Stomach (tissue), 9 donors: Measurements from ENCODE around the gene SH3PXD2A. TPM values are rescaled to one million over a fixed set of nuclear protein-coding genes. Genes with fewer than 3 reads are reported as not detected.

Experiments
- DNase-seq, 2 donors: peaks; one replicate each; pipeline versions ENCODE4 v3.0.0 to v3.0.0-alpha.2; 2013 to 2019
- H3K27ac ChIP-seq, 5 donors: fragments of 200-600 bp in 4 of 5; sonication (generic) in 4 of 5; one replicate each; pipeline ENCODE4 v1.5.1; 2013 to 2019; ENCODE audit warnings: mild to moderate bottlenecking in 1 of 5, moderate library complexity in 1 of 5
- H3K27me3 ChIP-seq, 3 donors: fragments of 200-600 bp; sonication (generic); one replicate each; pipeline ENCODE4 v1.5.1; 2017 to 2019; ENCODE audit warnings: mixed run types in 1 of 3
- H3K36me3 ChIP-seq, 4 donors: fragments of 200-600 bp; sonication (generic); 1 replicate in 3 of 4; 2 replicates in 1 of 4; pipeline ENCODE4 v1.5.1; 2016 to 2019
- H3K4me1 ChIP-seq, 4 donors: fragments of 200-600 bp; sonication (generic); one replicate each; pipeline ENCODE4 v1.5.1; 2016 to 2019
- H3K4me3 ChIP-seq, 4 donors: fragments of 200-600 bp; sonication (generic) in 3 of 4; one replicate each; pipeline ENCODE4 v1.5.1; 2016 to 2019; ENCODE audit warnings: mild to moderate bottlenecking in 1 of 4
- H3K9me3 ChIP-seq, 4 donors: fragments of 200-600 bp; sonication (generic); one replicate each; pipeline ENCODE4 v1.5.1; 2016 to 2019
- CTCF ChIP-seq, 7 experiments: fragments of 450-650 bp in 4 of 7; fragments of 200-600 bp in 3 of 7; sonication (generic) in 3 of 7; IDR thresholded peaks; one replicate each; pipeline ENCODE4 v1.5.1; 2016 to 2019; ENCODE audit warnings: antibody characterized with exemption in 7 of 7, control low read depth in 2 of 7, mild to moderate bottlenecking in 1 of 7
- EP300 ChIP-seq: sonication (generic); formaldehyde crosslinking; IDR thresholded peaks from one replicate; pipeline ENCODE4 v1.6.1; 2017; ENCODE audit warnings: antibody characterized with exemption
- POLR2A ChIP-seq, 4 donors: fragments of 450-650 bp; IDR thresholded peaks; one replicate each; pipeline ENCODE4 v1.6.1; 2016; ENCODE audit warnings: antibody characterized with exemption in 4 of 4, control low read depth in 2 of 4, mild to moderate bottlenecking in 1 of 4, moderate library complexity in 1 of 4
- POLR2AphosphoS5 ChIP-seq, 3 donors: sonication (generic); formaldehyde crosslinking; IDR thresholded peaks; one replicate each; pipeline ENCODE4 v1.6.1; 2016; ENCODE audit warnings: antibody characterized with exemption in 3 of 3
- WGBS, 5 donors: extraction: QIAGEN DNeasy Blood & Tissue Kit in 3 of 5; methylation state at CpG; one replicate each; pipeline versions ENCODE4 v1.1.5 to v1.1.7; 2013 to 2018; 5-methylcytosine and 5-hydroxymethylcytosine counted together
- intact Hi-C: fragments of 100-400 bp; cut with DNase I; formaldehyde crosslinking; loops from one replicate; pipeline ENCODE4 v1.15.1; 2023; ENCODE audit warnings: low total_unique reads
- polyA plus RNA-seq, 3 donors: library from polyadenylated mRNA; stranded (reverse); fragments of 200-250 nt; gene quantifications; one replicate each; pipeline ENCODE4 v1.2.3, GENCODE V29; 2013
- total RNA-seq, 5 donors: library from RNA; depleted of rRNA; stranded (reverse); fragments of >200 nt; gene quantifications; one replicate each; pipeline versions ENCODE4 v1.1.0 to v1.2.3, GENCODE V29; 2014 to 2016
- donor health status: healthy with polysubstance abuse.
- donor health status: Bipolar disorder and iron deficiency.
- donor health status: healthy.

The SH3PXD2A gene
- total and polyA plus RNA-seq, 8 donors, result 12.8 to 51.6 (median 24.0) TPM

GRCh38 chr10:103583871-103584215 lies 271.5 kb downstream of the SH3PXD2A start:
- Histone ChIP-seq H3K4me3 (peak overlapping the region; percentile 38 to 53 (median 46)), H3K4me1 (peaks cover 0 to 16% (median 13%) of the 10 kb centered on the region in 4 donors), H3K9me3 (peaks cover 0 to 11% (median 2%) of the 10 kb centered on the region in 4 donors), H3K27ac (no peak overlapping the region), H3K36me3 (peaks cover 0 to 19% (median 7%) of the 10 kb centered on the region in 4 donors), H3K27me3 (peaks cover 0 to 21% (median 11%) of the 10 kb centered on the region in 3 donors)
- DNase-seq, result no peak
- intact Hi-C loops, result no loop called here
- 64 to 83% (median 75%) methylated on average over 8 of the region's 8 CpGs for WGBS, 5 donors
- no peak for TF ChIP-seq POLR2AphosphoS5 (IDR thresholded peaks at IDR 0.05)

- intact Hi-C loops, result no loop called here
These were observed 272.8 kb downstream of the SH3PXD2A start for GRCh38 chr10:103582331-103583123.

GRCh38 chr10:103581499-103581898 lies 273.9 kb downstream of the SH3PXD2A start:
- Histone ChIP-seq H3K4me3 (no peak overlapping the region), H3K36me3 (no peaks in the 10 kb centered on the region), H3K9me3 (peaks cover 0 to 11% (median 0%) of the 10 kb centered on the region in 4 donors), H3K27ac (no peak overlapping the region), H3K27me3 (peaks cover 0 to 21% (median 11%) of the 10 kb centered on the region in 3 donors), H3K4me1 (peaks cover 7 to 29% (median 23%) of the 10 kb centered on the region in 4 donors)
- TF ChIP-seq CTCF (IDR thresholded peaks at IDR 0.05) (no peak), EP300 (no peak), POLR2AphosphoS5 (IDR thresholded peaks at IDR 0.05) (no peak), POLR2A (IDR thresholded peaks at IDR 0.05) (no peak)
- DNase-seq, result no peak
- intact Hi-C loops, result no loop called here

More at GRCh38 chr10:103582331-103583123, 272.8 kb downstream of the SH3PXD2A start:
- 86 to 92% (median 87%) methylated on average over 13 of the region's 13 CpGs for WGBS, 5 donors
- Histone ChIP-seq H3K27me3 (peaks cover 0 to 21% (median 11%) of the 10 kb centered on the region in 3 donors), H3K9me3 (peaks cover 0 to 11% (median under 1%) of the 10 kb centered on the region in 4 donors), H3K4me3 (no peak overlapping the region), H3K27ac (no peak overlapping the region), H3K4me1 (peaks cover 0 to 21% (median 16%) of the 10 kb centered on the region in 4 donors), H3K36me3 (peaks cover 0 to 6% (median 0%) of the 10 kb centered on the region in 4 donors)
- no peak for DNase-seq
- TF ChIP-seq CTCF (IDR thresholded peaks at IDR 0.05) (no peak), POLR2A (IDR thresholded peaks at IDR 0.05) (no peak), POLR2AphosphoS5 (IDR thresholded peaks at IDR 0.05) (no peak), EP300 (no peak)

- H3K9me3 ChIP-seq, result peaks cover 0 to 11% (median 0%) of the 10 kb centered on the region in 4 donors
- no peak overlapping the region for H3K27ac ChIP-seq
- no peaks in the 10 kb centered on the region for H3K36me3 ChIP-seq
- 50 to 82% (median 68%) methylated on average over 7 of the region's 7 CpGs for WGBS, 5 donors
- H3K4me3 ChIP-seq, result no peak overlapping the region
- peaks cover 0 to 21% (median 11%) of the 10 kb centered on the region in 3 donors for H3K27me3 ChIP-seq
- TF ChIP-seq POLR2A (IDR thresholded peaks at IDR 0.05) (no peak), EP300 (no peak), POLR2AphosphoS5 (IDR thresholded peaks at IDR 0.05) (no peak), CTCF (IDR thresholded peaks at IDR 0.05) (no peak)
- DNase-seq, result no peak
- intact Hi-C loops, result no loop called here
- peaks cover 8 to 32% (median 31%) of the 10 kb centered on the region in 4 donors for H3K4me1 ChIP-seq
These were observed 274.9 kb downstream of the SH3PXD2A start for GRCh38 chr10:103580430-103580829.

GRCh38 chr10:103580011-103580410 lies 275.4 kb downstream of the SH3PXD2A start:
- no peaks in the 10 kb centered on the region for H3K36me3 ChIP-seq
- intact Hi-C loops, result no loop called here
- WGBS, 5 donors, result 69 to 91% (median 84%) methylated on average over 6 to 7 of the region's 7 CpGs
- H3K4me1 ChIP-seq, result peaks cover 8 to 33% (median 31%) of the 10 kb centered on the region in 4 donors
- H3K9me3 ChIP-seq, result peaks cover 0 to 10% (median 0%) of the 10 kb centered on the region in 4 donors
- peaks cover 0 to 18% (median 11%) of the 10 kb centered on the region in 3 donors for H3K27me3 ChIP-seq
- no peak overlapping the region for H3K27ac ChIP-seq
- H3K4me3 ChIP-seq, result no peak overlapping the region
- DNase-seq, result no peak
- TF ChIP-seq CTCF (IDR thresholded peaks at IDR 0.05), result no peak
- no peak for TF ChIP-seq POLR2AphosphoS5 (IDR thresholded peaks at IDR 0.05)
- TF ChIP-seq POLR2A (IDR thresholded peaks at IDR 0.05), result no peak
- no peak for TF ChIP-seq EP300
